Measurements from ENCODE around the gene ACD.

ACD gene

GRCh38 chr16:67648088-67648763 lies 11.8 kb downstream of the ACD start:
- DNase-seq (ENCODE audit: low read depth in 3 of 3, low spot score in 1 of 3), result no peak

- DNase-seq (ENCODE audit: low read depth in 3 of 3, low spot score in 1 of 3), result no peak
Measured at GRCh38 chr16:67647681-67648080, 12.4 kb downstream of the ACD start.

- no peak for DNase-seq (ENCODE audit: low read depth in 3 of 3, low spot score in 1 of 3)
Measured at GRCh38 chr16:67647111-67647651, 12.9 kb downstream of the ACD start.

GRCh38 chr16:67645397-67646121 lies 14.5 kb downstream of the ACD start:
- DNase-seq (ENCODE audit: low read depth in 3 of 3, low spot score in 1 of 3), result no peak

GRCh38 chr16:67644038-67644437 lies 16.0 kb downstream of the ACD start:
- DNase-seq (ENCODE audit: low read depth in 3 of 3, low spot score in 1 of 3), result no peak

GRCh38 chr16:67641779-67642708 lies 18.0 kb downstream of the ACD start:
- no peak for DNase-seq (ENCODE audit: low read depth in 3 of 3, low spot score in 1 of 3)

- no peak for DNase-seq (ENCODE audit: low read depth in 3 of 3, low spot score in 1 of 3)
Measured at GRCh38 chr16:67637625-67638024, 22.4 kb downstream of the ACD start.

- DNase-seq (ENCODE audit: low read depth in 3 of 3, low spot score in 1 of 3), result no peak
Measured at GRCh38 chr16:67636713-67637112, 23.3 kb downstream of the ACD start.

- no peak for DNase-seq (ENCODE audit: low read depth in 3 of 3, low spot score in 1 of 3)
Measured at GRCh38 chr16:67632415-67633172, 27.5 kb downstream of the ACD start.

GRCh38 chr16:67628216-67628615 lies 31.8 kb downstream of the ACD start:
- DNase-seq (ENCODE audit: low read depth in 3 of 3, low spot score in 1 of 3), result no peak

GRCh38 chr16:67613808-67614207 lies 46.3 kb downstream of the ACD start:
- DNase-seq (ENCODE audit: low read depth in 3 of 3, low spot score in 1 of 3), result no peak

GRCh38 chr16:67608364-67608763 lies 51.7 kb downstream of the ACD start:
- DNase-seq (ENCODE audit: low read depth in 3 of 3, low spot score in 1 of 3), result no peak
